ENCODE results near the gene TUT7. TPM values are rescaled to one million over a fixed set of nuclear protein-coding genes. Genes with fewer than 3 reads are reported as not detected.

TUT7 gene
- total RNA-seq, 1 experiment from 2014 or later: 12.5 TPM

GRCh38 chr9:86340356-86341006 lies 13.7 kb downstream of the TUT7 start:
- intact Hi-C loops (cut with micrococcal nuclease; ENCODE audit: unreplicated experiment): no loop called here
- ATAC-seq (no peak), DNase-seq (ENCODE audit: low read depth, low spot score) (no peak)
- Histone ChIP-seq H3K27me3 (ENCODE audit: control insufficient read depth, insufficient read depth, low read length) (no peaks in the 10 kb centered on the region), H3K9me3 (ENCODE audit: control insufficient read depth, insufficient read depth, low read depth, low read length) (no peaks in the 10 kb centered on the region), H3K36me3 (ENCODE audit: control insufficient read depth, insufficient read depth, low read length) (peaks cover 29% of the 10 kb centered on the region), H3K27ac (ENCODE audit: low read length) (no peak overlapping the region), H3K4me1 (ENCODE audit: control insufficient read depth, insufficient read depth, low read length) (no peaks in the 10 kb centered on the region), H3K4me3 (ENCODE audit: low read depth in 2 of 2, low read length in 2 of 2) (no peak overlapping the region)
- TF ChIP-seq POLR2AphosphoS5 (IDR thresholded peaks at IDR 0.05; ENCODE audit: low read depth, low read length) (no peak), REST (IDR thresholded peaks at IDR 0.05; ENCODE audit: insufficient read depth in 1 of 2, low read depth in 2 of 2, low read length in 1 of 2) (no peak), TCF7L2 (IDR thresholded peaks at IDR 0.05; ENCODE audit: low read depth, low read length) (no peak), CTCF (IDR thresholded peaks at IDR 0.05) (no peak), SIN3A (IDR thresholded peaks at IDR 0.05; ENCODE audit: borderline replicate concordance, insufficient read depth, low read depth, low read length) (no peak)
- CTCF ChIA-PET: no interaction called here
- no TSS peak for BruUV-seq (replicated peaks)
- in situ Hi-C loops (cut with HindIII; ENCODE audit: low pct_unique_long_range_greater_than_20kb, low sequenced_read_pairs): no loop called here
- POLR2A ChIA-PET: no interaction called here

- Histone ChIP-seq H3K4me1 (ENCODE audit: control insufficient read depth, insufficient read depth, low read length) (no peaks in the 10 kb centered on the region), H3K27me3 (ENCODE audit: control insufficient read depth, insufficient read depth, low read length) (no peaks in the 10 kb centered on the region), H3K9me3 (ENCODE audit: control insufficient read depth, insufficient read depth, low read depth, low read length) (no peaks in the 10 kb centered on the region), H3K4me3 (ENCODE audit: low read depth in 2 of 2, low read length in 2 of 2) (no peak overlapping the region), H3K27ac (ENCODE audit: low read length) (no peak overlapping the region), H3K36me3 (ENCODE audit: control insufficient read depth, insufficient read depth, low read length) (peaks cover 24% of the 10 kb centered on the region)
- no TSS peak for BruUV-seq (replicated peaks)
- CTCF ChIA-PET: no interaction called here
- POLR2A ChIA-PET: no interaction called here
- ATAC-seq (no peak), DNase-seq (ENCODE audit: low read depth, low spot score) (no peak)
- in situ Hi-C loops (cut with HindIII; ENCODE audit: low pct_unique_long_range_greater_than_20kb, low sequenced_read_pairs) (no loop called here), intact Hi-C loops (cut with micrococcal nuclease; ENCODE audit: unreplicated experiment) (no loop called here)
- no peak for TF ChIP-seq REST (IDR thresholded peaks at IDR 0.05; ENCODE audit: insufficient read depth in 1 of 2, low read depth in 2 of 2, low read length in 1 of 2)
- no peak for TF ChIP-seq POLR2AphosphoS5 (IDR thresholded peaks at IDR 0.05; ENCODE audit: low read depth, low read length)
- no peak for TF ChIP-seq SIN3A (IDR thresholded peaks at IDR 0.05; ENCODE audit: borderline replicate concordance, insufficient read depth, low read depth, low read length)
- TF ChIP-seq TCF7L2 (IDR thresholded peaks at IDR 0.05; ENCODE audit: low read depth, low read length): no peak
- TF ChIP-seq CTCF (IDR thresholded peaks at IDR 0.05): no peak
These were observed 16.6 kb downstream of the TUT7 start for GRCh38 chr9:86337469-86338108.
